HG03025 (cell line): ENCODE measurements around the gene TSPAN14.
"Not testable (repeated sequence)": the region's sequence is repeated elsewhere in the genome, so short reads cannot be mapped to it uniquely, and the experiment has no call there.

Experiments used
- ATAC-seq: cut with Tn5 transposase; IDR thresholded peaks from one replicate; pipeline ENCODE4 v1.9.1; 2021; ENCODE audit warnings: mild to moderate bottlenecking, moderate library complexity; ENCODE audit not compliant: unreplicated experiment, low FRiP score

Gene TSPAN14

DNA sequence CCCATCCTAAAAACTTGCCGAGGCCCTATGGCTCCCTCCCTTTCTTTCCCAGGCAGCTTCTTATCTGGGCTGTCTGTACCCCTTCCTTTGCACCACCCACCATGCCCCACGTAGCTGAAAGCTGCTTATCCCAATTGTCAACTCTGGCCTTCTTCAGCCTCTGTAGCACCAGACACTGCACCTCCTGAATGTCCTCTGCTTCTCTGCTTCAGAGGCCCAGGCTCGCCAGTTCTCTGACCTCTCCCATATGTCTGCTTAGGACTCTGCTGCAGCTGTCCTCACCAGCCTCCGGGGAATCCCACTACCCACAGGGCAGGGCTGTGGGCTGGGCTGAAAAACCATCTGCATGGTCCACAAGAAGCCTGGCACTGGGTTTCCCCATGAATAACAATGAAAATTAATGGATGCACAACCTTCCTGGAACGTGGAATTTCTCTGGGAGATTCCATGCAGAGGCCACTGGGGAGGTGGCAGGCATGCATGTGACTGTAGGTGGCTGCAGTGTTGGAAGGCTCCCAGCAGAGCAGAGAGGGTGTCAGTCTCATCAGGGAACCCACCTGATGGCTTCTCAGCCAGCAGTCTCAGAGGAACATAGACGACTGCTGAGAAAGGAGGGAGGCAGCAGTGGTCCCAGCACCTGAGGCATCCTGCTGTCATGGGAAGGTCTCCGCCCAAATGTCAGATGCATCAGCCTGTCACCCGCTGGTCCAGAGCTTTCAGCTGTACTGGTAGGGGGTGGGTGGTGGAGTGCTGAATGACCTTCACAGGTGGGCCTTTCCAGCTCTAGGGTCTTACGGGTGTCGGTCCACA lies 66.8 kb downstream of the TSPAN14 start:
- ATAC-seq: no peak

DNA sequence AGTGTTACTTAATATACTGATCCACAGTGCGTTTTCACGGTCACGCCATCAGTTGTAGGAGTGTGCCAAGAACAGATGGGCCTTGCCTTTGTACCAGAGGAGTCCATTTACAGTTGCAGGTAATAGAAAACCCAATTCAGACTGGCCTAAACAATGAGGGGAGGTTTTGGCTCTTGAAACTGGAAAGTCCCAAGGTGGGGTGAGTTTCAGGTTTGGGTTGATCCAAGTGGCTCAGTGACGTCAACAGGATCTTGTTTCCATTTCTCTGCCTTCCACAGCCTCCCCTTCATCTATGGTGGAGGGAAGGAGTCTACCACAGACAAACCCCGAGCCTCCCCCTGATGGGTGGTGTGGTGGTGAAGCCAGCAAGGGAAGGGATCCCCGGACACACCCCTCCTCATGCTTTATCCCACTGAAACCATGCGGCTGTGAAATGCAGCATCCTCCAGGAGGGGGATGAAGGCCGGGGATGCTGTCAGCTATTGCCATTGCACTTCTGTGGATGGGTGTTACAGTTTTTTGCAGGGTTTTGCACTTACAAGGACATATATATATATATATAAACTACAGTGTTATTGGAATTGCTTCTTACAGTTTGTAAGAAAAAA lies 68.8 kb downstream of the TSPAN14 start:
- ATAC-seq: no peak

DNA sequence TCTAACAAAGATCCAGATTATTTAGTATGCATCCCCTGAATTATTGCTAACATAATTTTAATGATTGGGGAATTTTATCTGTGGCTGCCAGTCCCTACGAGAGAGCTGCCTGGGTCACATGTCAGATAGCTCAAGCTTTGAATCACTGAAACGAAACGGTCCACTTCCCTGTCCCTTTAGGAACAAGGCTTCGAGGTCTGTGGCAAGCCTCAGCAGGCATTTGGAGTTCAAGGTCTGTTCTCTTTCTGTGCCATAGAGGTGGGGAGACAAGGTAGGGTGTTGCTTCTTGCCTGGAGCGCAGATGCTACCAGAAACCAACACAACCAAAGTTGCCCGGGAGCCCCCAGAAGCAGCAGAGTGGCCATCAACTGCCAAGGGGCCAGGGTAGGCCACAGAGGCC lies 69.7 kb downstream of the TSPAN14 start:
- ATAC-seq: no peak

DNA sequence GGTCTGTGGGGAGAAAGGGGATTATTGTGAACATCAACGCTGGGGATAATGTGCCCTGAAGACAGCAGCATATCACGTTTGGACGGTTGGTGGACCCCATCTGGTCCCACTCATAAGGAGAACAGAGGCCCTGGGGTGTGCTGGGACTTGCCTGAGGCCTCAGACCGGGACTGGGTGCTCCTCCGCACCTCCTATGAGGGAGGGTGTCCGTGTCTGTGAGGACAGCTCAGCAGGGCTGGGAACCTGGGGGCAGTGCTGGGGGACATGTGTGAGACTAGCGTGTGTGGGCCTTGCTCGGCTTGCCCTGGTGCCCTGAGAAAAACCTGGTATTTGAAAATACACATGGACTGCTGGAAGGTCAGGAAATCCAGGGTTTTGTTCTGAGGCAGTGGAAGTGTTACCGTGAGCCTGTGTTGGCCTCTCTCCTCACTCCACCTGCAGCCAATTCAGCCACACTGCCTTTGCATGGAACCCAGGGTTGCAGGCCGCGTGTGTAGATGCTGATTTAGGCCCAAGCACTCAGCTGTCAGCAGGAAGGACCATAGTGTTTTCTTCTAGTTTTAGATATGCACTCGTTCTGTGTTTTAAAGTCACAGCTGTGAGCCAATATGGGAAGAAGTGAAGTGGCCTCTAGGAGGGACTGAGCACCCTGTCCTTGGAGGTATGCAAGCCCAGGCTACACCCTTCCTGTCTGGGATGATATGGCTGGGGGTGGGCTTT lies 70.2 kb downstream of the TSPAN14 start:
- ATAC-seq: no peak

DNA sequence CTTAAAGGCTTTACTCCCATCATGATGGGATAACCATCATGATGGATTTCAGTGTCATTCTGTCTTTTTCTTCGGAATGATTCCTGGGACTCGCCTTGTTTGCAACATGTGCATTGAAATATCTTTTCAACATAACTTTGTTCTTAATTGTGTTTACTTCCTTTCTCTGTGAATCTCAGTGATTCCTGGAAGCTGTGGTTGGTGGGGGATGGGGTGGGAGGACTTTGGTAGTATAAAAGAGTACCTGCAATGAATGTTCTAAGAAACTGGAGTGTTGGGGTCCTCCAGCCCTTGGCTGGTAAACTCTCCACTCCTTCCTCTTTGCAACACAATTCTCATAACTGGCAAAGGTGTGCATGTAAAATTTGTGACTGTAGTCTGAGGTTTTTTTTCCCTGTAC lies 72.1 kb downstream of the TSPAN14 start:
- no peak for ATAC-seq

DNA sequence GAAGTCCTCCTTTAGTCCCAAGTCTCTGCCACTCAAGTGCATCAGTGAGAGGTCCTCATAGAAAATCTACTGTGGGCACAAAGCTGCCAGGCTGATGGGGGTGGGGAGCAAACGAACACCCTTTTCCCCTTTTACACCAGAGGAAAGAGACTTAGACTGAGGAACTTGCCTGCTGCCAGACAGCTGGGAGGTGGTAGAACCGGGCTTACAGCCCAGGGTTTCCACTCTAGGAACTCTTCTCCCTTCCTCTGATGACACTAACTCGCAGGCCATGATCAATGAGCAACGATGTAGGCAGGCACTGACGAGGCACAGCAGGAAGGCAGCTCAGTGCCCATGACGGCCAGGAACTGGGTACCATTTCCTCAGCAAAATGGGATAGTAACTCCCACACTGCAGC lies 72.6 kb downstream of the TSPAN14 start:
- no peak for ATAC-seq

DNA sequence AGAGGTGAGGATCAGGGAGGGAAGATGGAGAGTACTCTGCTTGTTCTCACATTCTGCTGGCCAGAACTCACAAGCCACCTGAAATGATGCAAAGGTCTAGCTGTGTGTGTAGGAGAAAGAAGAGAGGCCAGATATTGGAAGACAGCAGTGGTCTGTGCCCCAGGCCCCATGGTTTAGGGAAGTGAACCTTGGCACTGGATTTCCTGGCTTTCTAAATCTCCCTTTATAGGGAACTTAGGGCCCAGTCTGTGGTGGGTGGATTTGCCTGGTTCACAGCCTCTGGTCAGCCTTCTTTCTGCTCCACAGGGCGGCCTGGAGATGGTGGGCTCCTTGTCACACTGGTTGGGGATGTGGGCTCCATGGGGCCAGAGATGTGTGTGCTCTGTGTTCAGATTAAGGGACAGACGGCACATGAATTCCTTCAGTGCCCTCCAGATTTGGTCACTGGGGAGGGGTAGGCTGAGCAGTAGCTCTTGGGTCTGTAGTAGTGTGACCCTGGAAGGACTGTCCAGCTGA lies 74.1 kb downstream of the TSPAN14 start:
- no peak for ATAC-seq

DNA sequence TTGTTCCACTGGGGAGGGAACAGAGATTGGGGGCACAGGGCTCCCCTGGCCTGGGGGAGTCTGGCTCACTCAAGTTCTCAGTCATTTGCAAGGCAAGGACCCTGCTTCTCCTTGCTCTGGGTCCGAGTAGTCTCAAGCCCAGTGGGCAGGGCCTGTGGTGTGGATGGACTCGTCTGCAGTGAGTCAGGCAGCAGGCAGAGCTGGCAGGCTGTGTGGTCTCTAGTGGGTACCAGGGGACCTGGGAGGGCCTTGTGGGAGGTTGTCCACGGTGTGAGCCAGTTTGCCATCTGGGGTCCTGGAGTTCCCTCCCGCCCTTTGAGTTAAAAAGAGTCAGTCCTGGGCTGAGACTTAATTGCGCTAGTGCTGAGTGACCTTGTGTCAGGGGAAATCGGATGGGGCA lies 74.8 kb downstream of the TSPAN14 start:
- no peak for ATAC-seq

DNA sequence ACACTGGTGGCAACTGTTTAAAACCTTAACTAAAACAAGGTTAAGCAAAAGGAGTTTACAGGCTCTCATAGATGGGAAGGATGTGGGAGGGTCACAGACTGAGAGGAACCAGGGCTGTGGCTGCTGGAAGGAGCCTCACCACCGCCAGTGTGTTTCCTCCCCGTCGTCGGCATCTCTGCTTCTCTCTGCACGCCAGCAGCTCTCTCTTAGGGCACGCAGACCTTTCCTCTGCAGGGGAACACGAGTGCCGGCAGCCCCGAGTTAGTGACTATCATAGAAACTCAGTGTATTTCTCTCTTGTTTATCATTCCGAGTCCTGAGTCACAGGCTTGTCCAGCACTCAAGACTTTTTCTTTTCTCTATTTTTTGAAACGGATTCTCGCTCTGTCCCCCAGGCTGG lies 75.5 kb downstream of the TSPAN14 start:
- ATAC-seq: no peak

DNA sequence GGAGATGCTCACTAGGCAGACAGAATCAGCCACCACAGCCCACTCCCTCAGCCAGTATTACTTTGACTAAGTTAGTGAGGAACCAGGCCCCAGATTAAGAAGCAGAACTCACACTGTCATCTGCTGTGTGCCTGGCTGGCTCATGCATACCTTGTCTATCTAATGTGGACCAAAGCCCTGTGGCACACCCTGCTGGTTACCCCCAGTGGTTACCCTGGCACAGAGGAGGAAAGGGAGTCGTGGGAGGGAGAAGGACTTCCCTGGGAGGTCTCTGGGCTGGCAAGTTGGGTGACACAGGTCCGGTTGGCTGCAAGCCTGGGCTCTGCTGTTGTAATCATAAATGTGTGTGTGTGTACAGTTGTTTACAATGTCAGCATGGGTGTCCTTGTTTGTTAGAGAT lies 76.1 kb downstream of the TSPAN14 start:
- no peak for ATAC-seq

DNA sequence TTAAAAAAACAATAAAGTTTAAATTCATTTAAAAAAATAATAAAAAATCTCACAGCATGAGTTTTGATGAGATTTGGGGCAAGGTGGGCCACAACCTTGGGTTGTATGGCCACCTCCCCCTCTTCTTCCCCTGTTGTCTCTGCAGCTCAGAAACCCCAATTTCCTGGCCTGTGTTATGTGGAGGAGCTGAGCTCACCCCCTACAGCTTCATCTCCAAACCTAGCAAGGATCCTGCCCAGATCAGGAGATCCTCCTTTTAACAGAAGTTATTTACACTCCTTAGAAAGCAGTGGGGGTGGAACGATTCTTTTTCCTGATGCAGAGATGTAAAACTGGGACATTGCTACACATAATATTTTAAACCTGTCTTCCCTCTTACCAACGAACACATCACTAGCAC lies 76.7 kb downstream of the TSPAN14 start:
- no peak for ATAC-seq

DNA sequence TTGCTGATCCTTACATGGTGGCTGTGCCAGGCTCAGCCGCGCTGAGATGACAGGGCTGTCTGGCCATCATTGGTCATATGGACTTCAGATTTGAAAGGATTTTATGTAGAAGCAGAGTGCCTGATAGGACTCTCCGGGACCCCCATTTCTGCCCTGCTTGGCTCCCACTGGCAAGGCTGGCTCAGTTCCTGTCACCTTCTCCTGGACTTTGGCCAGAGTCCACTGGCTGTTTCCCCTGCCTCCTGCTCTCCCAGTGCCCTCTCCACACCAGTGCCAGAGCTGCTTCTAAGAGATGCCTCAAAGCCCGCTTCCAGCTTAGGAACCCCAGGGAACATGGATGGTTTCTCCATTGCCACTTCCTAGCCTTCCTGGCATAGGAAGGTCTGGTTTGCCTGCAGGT lies 78.5 kb downstream of the TSPAN14 start:
- ATAC-seq: no peak

DNA sequence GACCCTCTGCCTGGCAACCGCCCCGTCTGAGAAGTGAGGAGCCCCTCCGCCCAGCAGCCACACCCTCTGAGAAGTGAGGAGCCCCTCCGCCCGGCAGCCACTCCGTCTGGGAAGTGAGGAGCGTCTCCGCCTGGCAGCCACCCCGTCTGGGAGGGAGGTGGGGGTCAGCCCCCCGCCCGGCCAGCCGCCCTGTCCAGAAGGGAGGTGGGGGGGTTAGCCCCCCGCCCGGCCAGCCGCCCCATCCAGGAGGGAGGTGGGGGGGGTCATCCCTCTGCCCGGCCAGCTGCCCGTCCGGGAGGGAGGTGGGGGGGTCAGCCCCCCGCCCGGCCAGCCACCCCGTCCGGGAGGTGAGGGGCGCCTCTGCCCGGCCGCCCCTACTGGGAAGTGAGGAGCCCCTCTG lies 79.9 kb downstream of the TSPAN14 start:
- ATAC-seq: not testable (repeated sequence)

DNA sequence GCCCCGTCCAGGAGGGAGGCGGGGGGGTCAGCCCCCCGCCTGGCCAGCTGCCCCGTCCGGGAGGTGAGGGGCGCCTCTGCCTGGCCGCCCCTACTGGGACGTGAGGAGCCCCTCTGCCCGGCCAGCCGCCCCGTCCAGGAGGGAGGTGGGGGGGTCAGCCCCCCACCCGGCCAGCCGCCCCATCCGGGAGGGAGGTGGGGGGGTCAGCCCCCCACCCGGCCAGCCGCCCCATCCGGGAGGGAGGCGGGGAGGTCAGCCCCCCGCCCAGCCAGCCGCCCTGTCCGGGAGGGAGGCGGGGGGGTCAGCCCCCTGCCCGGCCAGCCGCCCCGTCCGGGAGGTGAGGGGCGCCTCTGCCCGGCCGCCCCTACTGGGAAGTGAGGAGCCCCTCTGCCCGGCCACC lies 80.5 kb downstream of the TSPAN14 start:
- not testable (repeated sequence) for ATAC-seq

DNA sequence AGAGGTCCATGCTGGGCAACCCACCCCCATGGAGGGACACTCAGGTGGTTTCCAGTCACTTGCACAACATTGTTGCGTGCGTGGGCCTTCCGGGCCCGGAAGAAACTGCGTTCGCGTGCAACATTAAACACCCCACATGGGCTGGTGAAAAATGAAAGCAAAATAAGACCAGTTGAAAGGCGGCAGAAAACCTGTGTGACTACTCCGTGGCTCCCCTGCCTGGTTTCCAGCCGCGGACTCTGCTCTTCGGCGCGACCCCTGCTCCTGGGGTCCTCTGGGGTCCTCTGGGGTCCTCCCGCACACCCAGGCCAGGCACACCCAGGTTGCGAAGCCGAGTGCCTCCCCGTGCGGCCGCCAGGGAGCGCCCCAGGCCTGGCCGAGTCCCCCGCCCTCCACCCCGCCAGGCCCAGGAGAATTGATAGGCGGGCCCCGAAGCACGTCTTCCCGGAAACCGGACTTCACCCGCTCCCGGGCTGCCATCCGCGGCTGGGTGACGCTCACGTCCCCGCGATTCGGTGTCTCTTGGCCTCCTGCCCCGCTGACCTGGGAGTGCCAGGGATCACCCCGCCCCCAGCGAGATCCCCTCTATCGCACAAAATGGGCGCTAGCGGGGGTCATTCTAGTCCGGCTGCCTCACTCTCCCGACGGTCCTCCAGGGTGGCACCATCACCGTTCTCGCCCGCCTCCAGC lies 81.7 kb downstream of the TSPAN14 start:
- ATAC-seq: peak; percentile 84

DNA sequence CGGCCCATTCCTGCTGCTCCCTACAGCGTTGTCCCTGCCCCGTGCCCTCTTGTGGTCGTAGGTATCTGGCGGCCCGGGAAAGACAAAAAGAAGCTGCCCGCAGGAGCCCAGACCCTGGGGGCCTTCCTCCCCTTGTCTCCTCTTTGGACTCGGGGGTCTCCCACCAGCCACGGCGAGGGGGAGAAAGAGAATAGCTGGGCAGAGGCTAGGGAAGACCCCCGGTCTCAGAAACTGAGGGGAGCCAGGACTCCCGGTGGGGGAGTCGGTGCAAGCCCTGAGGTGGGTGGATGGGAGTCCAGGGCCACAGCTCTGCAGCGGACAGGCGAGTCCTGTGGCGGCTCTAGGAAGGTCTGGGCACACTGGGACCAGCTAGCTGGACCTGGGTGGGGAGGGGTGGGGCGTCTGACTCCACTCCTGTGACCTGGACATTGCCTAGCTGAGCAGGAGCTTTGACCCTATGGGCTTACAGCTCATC lies 82.3 kb downstream of the TSPAN14 start:
- no peak for ATAC-seq

DNA sequence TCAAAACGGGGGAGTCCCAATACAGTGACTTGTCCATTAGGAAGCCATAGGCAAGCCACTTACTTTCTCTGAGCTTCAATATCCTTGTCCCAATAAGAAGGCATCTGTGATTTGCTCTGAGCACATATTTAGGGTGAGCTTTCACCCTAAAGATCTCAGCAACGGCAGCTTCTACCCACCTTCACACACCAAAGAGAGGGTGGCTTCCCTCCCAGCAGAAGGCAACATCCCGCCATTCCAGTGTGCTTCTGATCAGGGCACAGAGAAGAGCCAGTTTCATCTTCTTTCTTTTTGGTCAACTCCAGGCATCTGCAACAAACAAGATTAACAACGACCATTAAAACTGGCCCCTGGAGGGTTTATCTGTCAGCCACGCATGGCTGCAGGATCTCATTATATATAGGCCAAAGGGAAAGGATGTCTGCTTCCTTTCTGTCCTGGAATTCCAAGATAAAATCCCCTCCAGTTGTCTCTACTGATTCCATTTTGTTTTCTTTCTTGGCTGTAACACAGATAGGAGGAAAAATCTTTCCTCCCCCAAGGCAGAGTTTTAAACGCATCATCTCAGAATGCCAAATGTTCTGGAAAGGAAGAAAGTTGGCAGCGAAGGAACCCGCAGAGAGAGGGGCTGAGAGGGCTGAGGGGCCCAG lies 83.1 kb downstream of the TSPAN14 start:
- ATAC-seq: no peak

DNA sequence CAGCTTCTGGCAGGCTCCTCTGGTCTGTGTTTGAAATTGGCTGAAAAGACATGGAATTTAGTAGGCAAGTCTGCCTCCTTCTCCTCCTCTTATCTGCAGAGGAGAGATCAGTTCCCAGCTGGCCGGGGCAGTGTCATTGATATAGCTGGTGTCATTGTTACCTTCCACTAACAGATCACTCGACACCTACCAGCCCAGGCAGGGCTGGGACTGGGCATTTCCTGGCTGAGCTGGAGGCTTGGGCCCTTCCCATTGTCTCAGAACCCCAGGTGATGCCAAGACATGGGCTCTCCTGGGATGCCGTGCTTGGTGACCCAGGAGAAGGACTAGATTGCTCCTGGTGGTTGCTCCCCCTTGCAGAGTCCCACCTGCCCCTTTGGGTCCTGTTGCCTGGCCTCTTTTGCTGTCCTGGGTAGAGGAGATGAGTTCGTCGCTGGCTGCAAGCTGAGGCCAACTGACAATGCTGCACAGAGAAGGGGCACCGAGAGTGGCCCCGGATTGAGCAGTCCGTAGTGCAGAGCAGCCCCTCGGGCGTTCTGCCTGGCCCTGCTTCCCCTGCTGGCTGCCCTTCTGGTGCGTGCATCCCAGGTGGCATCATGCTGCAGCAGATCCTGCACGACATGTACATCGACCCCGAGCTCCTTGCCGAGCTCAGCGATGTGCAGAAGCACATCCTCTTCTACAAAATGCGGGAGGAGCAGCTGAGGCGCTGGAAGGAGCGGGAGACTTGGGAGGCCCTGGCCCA lies 83.8 kb downstream of the TSPAN14 start, which contains the start of gene SH2D4B:
SH2D4B (plus strand) TSS at position 167 of the 745 bp plus-strand sequence; CDS start at position 597, 430 bp downstream.
- ATAC-seq: no peak

DNA sequence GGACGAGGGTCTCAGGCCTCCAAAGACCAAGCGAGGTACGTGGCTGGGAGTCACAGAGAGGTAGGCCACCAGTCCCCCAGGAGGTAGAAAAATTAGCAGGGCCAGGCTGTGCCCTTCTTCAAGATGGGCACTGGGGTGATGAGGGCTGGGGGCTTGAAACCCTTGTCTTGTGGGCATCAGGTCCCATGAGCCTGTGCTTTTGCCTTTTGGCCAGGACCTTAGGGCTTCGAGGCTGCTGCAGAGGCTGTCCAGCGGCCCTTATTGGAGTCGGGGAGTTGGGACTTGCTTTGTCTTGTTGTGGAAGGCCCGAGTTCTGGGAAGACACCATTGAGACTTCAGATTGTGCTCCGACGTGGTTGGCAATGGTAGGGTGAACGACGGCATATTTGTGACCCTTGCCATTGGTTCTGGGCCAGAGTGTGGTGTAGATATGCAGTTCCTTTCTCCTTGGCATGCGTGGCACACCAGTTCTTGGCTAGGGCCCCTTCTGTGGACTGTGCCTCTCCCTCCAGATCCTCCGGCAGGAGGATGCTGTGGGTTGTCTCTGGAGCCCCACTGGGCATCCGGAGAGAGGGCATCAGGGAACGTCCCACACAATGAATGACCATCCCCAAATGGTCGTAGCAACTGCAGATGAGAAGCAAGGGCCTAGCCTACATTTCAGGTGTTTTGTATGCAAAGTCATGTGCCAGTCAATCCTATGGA lies 84.5 kb downstream of the TSPAN14 start:
- ATAC-seq: no peak
